GM21528 (cell line): ENCODE measurements around the gene SHISA6.

Experiments used
- ATAC-seq: cut with Tn5 transposase; IDR thresholded peaks from one replicate; pipeline ENCODE4 v1.9.1; 2021; ENCODE audit warnings: mild to moderate bottlenecking, moderate library complexity; ENCODE audit not compliant: unreplicated experiment, low FRiP score

The SHISA6 gene

GRCh38 chr17:11240841-11241610 lies at the start of gene SHISA6:
Gene SHISA6, plus strand, starts transcription at chr17:11241213.
- no peak for ATAC-seq

DNA sequence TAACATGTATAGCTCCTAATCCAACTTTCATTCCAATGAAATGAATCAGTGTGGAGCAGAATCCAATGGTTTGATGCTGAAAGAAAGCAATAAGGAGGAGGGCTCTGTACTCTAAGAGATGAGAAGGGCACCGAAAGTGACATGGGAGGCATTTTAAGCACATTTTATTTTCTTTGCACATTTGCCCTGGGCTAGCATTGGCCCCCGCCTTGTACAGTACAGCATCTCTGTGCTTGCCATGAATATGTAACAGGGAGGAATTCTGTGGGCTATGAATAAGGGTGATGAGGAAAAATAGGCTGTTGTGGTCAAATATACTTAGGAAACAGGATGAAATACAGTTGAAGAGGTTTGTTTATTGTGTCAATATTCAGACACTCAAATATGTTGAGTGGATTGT lies 45.2 kb upstream of the SHISA6 start:
- no peak for ATAC-seq

GRCh38 chr17:11204991-11205390 lies 36.0 kb upstream of the SHISA6 start:
- no peak for ATAC-seq

DNA sequence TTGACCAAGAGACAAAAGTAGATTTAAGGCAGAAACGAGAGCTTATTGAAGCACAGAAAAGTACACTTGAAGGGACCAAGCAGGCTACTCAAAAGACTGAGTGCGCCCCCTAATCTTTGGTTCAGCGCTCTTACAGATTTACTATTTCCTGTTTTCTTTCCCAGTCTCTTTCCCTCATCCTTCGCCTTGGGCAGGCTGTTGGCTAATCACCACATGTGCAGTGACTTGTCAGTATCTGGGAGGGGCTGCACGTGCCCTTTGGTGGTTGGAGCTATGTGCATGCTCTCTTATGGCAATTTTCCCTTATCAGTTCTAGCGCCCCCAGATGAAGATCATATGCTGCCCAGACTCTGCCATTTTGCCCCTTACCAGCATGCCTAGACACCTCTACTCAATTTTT lies 35.4 kb upstream of the SHISA6 start:
- no peak for ATAC-seq

GRCh38 chr17:11209906-11210305 lies 31.1 kb upstream of the SHISA6 start:
- no peak for ATAC-seq

DNA sequence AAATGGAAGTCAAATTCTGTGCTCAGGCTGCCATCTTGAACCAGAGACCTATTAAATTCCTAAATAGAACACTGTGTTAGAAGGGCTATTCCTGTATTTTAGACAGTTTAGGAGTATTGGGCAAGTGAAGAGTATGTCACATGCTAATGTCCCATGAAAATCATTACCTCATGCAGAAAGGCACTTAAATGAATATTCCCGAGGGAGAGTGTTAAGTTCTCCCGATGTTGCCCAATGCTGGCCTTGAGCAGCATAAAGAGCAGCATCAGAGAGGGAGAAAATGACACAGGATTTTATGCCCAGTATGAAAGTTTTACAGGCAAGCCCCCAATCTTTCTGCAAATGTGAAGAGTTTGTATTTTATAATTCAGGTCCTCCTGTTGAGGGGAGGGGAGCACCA lies 28.2 kb upstream of the SHISA6 start:
- ATAC-seq = no peak

- ATAC-seq = no peak
Observed at GRCh38 chr17:11216976-11217375, 24.0 kb upstream of the SHISA6 start.

GRCh38 chr17:11221196-11221595 lies 19.8 kb upstream of the SHISA6 start:
- no peak for ATAC-seq

DNA sequence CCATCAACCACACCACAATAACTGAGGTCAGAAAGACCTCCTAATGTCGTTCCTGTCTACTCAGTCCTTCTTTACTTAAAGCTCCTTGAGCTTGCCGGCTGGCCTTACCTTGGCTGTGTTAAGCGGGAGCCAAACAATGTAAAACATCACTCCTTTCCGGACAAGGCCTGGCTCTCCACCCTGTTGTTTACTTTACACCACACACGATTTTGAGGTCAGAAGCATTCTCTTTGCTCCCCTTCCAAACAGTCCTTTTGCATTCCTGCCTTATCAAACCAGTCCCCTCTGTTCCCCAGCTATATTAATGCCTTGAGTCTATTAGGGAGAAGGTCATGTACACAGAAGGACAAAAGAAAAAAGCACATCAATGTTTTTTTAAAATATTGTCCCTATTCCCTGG lies 19.3 kb upstream of the SHISA6 start:
- ATAC-seq = no peak

GRCh38 chr17:11238705-11239104 lies 2.3 kb upstream of the SHISA6 start:
- ATAC-seq = no peak

DNA sequence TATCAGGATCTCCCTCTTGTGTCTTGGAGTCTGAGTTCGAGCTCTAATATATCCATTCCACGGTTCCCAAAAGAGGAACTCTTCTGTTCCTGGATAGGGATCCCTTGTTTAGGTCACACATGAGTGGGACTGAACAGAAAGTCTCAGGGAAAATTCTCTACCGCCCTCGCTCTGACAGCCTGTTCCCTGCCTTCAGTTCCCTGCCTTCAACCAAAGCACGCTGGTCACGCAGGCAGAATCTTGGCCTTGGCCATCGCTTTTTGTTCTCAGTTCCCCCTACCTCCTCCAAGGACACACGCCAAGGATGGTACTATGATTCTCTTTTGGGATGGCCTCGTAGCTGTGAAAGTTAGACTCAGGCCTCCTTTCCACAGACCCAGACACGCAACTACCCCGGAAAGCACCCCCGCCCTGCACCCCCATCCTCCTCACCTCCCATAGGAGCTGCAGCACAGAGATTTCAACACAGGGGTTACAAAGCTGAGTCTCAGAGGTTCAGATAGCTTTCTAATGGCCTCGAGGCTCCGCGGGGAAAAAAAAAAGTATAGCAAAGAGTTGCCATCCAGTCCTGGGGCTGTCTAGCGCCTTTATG lies 1.5 kb upstream of the SHISA6 start:
- ATAC-seq = no peak

DNA sequence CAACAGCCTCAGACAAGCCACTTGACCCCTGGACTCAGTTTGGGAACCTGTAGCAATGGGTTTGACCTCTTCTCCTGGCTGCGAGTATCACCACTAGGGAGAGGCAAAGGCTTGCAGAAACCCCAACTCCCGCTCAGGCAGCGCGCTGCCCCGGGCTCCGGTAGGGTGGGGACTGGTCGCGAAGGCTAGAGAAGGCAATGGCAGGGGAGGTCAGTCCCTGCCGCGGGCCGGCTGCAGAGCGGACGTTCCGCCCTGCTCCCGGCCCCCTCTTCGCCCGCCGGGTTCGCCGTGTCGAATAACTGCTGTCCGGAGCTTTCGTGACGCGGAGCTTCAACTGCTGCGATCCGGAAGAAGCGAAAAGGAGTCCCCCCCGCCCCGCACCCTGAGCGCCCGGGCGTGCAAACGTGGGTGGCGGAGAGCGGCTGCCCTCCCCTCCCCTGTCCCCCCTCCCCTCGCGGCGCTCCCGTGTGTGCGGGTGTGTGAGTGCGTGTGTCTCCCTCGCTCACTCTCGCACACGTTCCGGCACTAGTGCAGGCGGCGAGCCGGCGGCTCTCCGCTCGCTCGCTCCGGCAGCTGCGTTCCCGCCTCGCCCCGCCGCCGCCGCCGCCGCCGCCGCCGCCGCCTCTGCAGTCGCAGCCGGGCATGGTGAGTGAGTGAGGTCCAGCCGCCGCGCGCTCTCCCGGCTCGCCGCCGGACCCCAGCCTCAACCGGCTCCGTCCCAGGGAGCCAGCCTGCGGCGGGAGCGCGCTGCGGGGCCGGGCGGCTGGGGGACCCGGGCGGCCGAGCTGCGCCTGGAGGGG lies 772 bp upstream of the SHISA6 start:
- ATAC-seq = no peak

GRCh38 chr17:11241611-11242226 lies 706 bp downstream of the SHISA6 start:
- no peak for ATAC-seq

GRCh38 chr17:11242411-11242810 lies 1.4 kb downstream of the SHISA6 start:
- no peak for ATAC-seq

- ATAC-seq = no peak
Observed at GRCh38 chr17:11244776-11245175, 3.8 kb downstream of the SHISA6 start.

DNA sequence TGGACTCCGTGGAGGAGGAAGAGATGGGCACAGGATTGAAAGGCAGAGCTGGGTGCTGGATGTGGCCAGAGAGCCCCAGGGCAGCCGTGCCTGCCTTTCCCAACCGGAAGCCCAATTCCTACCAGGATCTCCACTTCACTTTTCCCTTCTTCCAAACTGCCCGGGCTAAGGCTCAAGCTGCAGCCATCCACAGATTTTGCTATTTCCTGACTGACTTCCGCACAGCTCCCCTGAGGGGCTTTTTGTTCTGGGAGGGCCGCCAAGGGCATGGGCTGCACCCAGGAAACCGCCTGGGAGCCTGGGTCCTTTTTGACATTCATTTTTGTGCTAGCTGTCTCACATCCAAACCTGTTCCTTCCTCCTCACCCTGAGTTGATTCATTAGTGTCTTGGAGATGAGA lies 4.2 kb downstream of the SHISA6 start:
- no peak for ATAC-seq

DNA sequence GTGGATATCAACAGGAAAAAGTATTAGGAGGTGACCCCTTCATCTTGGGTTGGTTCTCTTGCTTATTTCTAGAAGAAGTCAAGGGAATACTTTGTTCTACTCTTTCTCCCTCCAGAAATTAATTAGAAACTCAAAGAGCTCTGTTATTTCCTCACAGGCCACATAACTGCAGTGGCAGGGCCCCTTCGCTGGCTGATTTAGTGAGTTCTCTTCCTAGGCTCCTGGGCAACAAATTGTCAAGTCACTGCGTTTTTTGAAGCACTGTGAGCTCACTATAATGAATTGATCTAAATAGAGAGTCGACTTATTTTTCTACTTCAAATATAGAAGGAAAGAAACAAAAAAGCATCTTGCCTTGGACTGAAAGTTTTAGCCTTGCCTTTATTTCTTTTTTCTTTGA lies 4.8 kb downstream of the SHISA6 start:
- ATAC-seq = no peak

DNA sequence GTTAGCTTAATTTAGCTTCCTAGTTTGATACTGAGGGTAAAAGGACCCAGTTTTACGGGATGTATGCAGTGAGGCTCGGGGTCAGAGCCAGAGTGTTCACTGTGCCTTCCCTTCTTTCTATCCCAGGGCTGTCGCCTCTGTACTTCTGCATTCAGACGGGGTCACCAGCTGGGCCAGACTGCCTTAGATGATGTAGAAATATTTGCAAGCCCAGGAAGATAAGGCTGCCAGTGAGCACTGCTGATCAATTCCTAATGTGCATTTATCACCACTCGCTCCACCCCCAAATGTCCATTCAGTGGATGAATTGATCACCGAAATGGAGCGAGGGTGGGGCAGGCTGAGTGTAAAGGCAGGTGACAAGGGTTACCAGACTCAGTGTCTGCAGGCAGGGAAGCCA lies 9.1 kb downstream of the SHISA6 start:
- ATAC-seq = no peak

GRCh38 chr17:11251561-11252107 lies 10.6 kb downstream of the SHISA6 start:
- ATAC-seq = no peak

DNA sequence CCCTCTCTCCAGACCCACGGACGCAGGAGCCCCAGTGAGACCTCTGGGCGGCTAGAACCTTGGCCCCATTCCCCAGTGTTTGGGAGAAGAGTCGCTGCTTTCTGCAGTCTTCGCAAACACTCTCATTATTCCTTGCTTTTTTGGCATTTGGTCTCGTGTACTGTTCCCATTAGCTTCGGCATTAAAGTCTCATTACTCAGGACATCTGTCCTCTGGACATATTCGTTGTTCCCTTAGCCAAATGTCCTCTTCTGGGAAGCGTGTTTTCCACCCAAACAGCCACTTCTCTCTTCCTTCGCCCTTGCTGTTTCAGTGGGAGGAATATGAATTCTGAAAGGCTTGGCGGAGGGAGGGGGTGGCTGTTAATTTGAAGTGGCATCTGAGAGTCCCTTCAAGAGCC lies 11.1 kb downstream of the SHISA6 start:
- no peak for ATAC-seq

GRCh38 chr17:11256877-11257276 lies 15.9 kb downstream of the SHISA6 start:
- ATAC-seq = no peak
